Spinal cord (tissue), 10 donors: ENCODE data around the gene NAALAD2. TPM values are rescaled to one million over a fixed set of nuclear protein-coding genes. Genes with fewer than 3 reads are reported as not detected.
"Not testable (repeated sequence)": the region's sequence is repeated elsewhere in the genome, so short reads cannot be mapped to it uniquely, and the experiment has no call there.

Source experiments
- DNase-seq, 6 donors: peaks; one replicate each; pipeline versions ENCODE4 v3.0.0 to v3.0.0-alpha.2; 2013 to 2015; ENCODE audit warnings: low spot score in 6 of 6, low read depth in 4 of 6
- H3K27ac ChIP-seq: one replicate; pipeline ENCODE4 v1.5.1; 2013; ENCODE audit warnings: low read depth, low read length, control low read depth
- H3K27me3 ChIP-seq: one replicate; pipeline ENCODE4 v1.6.1; 2013; ENCODE audit warnings: low read length; ENCODE audit not compliant: control insufficient read depth, insufficient read depth
- H3K36me3 ChIP-seq: one replicate; pipeline ENCODE4 v1.6.1; 2013; ENCODE audit warnings: low read length; ENCODE audit not compliant: control insufficient read depth, insufficient read depth
- H3K4me1 ChIP-seq: one replicate; pipeline ENCODE4 v1.6.1; 2013; ENCODE audit warnings: low read length; ENCODE audit not compliant: control insufficient read depth, insufficient read depth
- H3K4me3 ChIP-seq: one replicate; pipeline ENCODE4 v1.5.1; 2013; ENCODE audit warnings: low read depth, low read length, control low read depth
- H3K9me3 ChIP-seq: one replicate; pipeline ENCODE4 v1.6.1; 2013; ENCODE audit warnings: low read length; ENCODE audit not compliant: control insufficient read depth, insufficient read depth
- WGBS: methylation state at CpG from one replicate; pipeline ENCODE4 v1.1.5; 2013; ENCODE audit warnings: missing lambda C conversion rate; ENCODE audit not compliant: insufficient coverage; 5-methylcytosine and 5-hydroxymethylcytosine counted together
- long read RNA-seq, 4 donors: transcript quantifications; one replicate each; lab custom pipeline, GENCODE V29; 2026
- polyA plus RNA-seq, 2 donors: library from polyadenylated mRNA; unstranded; fragments of 120-200 nt; gene quantifications; one replicate each; pipeline ENCODE4 v1.2.1, GENCODE V29; 2013; ENCODE audit not compliant: insufficient read length in 2 of 2
- total RNA-seq, 2 donors: library from RNA; depleted of rRNA in 1 of 2; stranded (reverse); fragments of 120-200 nt in 1 of 2; fragments of >200 nt in 1 of 2; gene quantifications; one replicate each; pipeline versions ENCODE4 v1.2.3 to v1.2.4, GENCODE V29; 2013 to 2014
- donor health status: healthy.

Gene NAALAD2
- 10 to 100 TPM; 20.3 to 28.1 TPM for total RNA-seq
- polyA plus RNA-seq = 10 to 100 TPM; 21.8 to 23.7 TPM
- long read RNA-seq, donor 1, partial matches to known transcripts = 0 of 3 reads
- long read RNA-seq, donor 1, other reads (novel, unspliced or antisense) = 0 of 3 reads
- long read RNA-seq, donor 2, partial matches to known transcripts = 0 of 1 reads
- long read RNA-seq, donor 2, other reads (novel, unspliced or antisense) = 0 of 1 reads
- long read RNA-seq, donor 3 = 0 reads
- long read RNA-seq, donor 4, partial matches to known transcripts = 40 of 42 reads
- long read RNA-seq, donor 4, other reads (novel, unspliced or antisense) = 0 of 42 reads

GRCh38 chr11:90134478-90135003 lies at the start of gene NAALAD2:
TSS of gene NAALAD2 (plus strand) at chr11:90134663. CDS start at chr11:90134759, 96 bp downstream.
- 1% methylated on average over 20 of the region's 25 CpGs for WGBS
- peak; percentile 38 to 90 (median 58) for DNase-seq
- no peaks in the 10 kb centered on the region for H3K36me3 ChIP-seq
- peak within 1 kb of the TSS; percentile 68 for H3K27ac ChIP-seq
- H3K4me3 ChIP-seq = peak within 1 kb of the TSS; percentile 78
- H3K9me3 ChIP-seq = no peaks in the 10 kb centered on the region
- peaks cover 6% of the 10 kb centered on the region for H3K4me1 ChIP-seq
- no peaks in the 10 kb centered on the region for H3K27me3 ChIP-seq

- H3K4me3 ChIP-seq, H3K36me3 ChIP-seq, H3K27ac ChIP-seq, DNase-seq, H3K27me3 ChIP-seq, H3K9me3 ChIP-seq, H3K4me1 ChIP-seq: not testable (repeated sequence)
- no CpG with 5 or more reads among the region's 3 CpGs for WGBS
Observed at GRCh38 chr11:90085650-90086049, 48.8 kb upstream of the NAALAD2 start, which contains the start of gene UBTFL1. TSS of gene UBTFL1 (plus strand) at chr11:90085950. CDS start at chr11:90085950, 0 bp downstream.

DNA sequence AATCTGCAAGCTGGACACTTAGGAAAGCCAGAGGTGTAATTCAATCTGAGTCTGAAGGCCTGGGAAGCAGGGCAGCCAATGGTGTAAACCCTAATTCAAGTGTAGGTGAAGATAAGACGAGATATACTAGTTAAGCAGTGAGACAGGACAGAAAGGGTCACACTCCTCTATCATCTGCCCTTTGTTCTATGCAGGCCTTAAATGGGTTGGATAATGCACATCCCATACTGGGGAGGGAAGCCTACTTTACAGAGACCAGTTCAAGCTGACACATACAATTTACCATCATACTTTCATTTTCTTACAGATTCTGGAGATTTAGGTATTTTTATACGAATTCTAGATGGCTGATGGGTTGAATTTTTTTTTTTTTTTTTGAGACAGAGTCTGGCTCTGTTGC lies 45.7 kb upstream of the NAALAD2 start:
- not testable (repeated sequence) for H3K27ac ChIP-seq
- WGBS = no CpG with 5 or more reads among the region's 2 CpGs

DNA sequence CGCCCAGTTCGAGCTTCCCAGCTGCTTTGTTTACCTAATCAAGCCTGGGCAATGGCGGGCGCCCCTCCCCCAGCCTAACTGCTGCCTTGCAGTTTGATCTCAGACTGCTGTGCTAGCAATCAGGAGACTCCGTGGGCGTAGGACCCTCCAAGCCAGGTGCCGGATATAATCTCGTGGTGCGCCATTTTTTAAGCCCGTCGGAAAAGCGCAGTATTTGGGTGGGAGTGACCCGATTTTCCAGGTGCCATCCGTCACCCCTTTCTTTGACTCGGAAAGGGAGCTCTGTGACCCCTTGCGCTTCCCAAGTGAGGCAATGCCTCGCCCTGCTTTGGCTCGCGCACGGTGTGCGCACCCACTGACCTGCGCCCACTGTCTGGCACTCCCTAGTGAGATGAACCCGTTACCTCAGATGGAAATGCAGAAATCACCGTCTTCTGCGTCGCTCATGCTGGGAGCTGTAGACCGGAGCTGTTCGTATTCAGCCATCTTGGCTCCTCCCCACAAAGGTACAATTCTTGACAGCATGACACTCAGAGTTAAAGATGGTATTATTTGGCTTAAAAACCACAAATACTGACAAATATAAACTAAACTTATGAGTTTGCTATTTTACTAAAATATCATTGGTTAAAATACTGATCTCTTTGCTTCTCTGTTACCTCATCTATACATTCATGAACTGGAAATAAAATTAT lies 39.1 kb upstream of the NAALAD2 start:
- H3K4me1 ChIP-seq, H3K4me3 ChIP-seq, H3K36me3 ChIP-seq, H3K9me3 ChIP-seq, H3K27ac ChIP-seq, H3K27me3 ChIP-seq, DNase-seq: not testable (repeated sequence)
- WGBS = 96% methylated on average over 7 of the region's 28 CpGs

More for the DNA sequence above, 45.7 kb upstream of the NAALAD2 start:
- H3K4me1 ChIP-seq, H3K4me3 ChIP-seq, H3K36me3 ChIP-seq, H3K27me3 ChIP-seq, DNase-seq, H3K9me3 ChIP-seq: not testable (repeated sequence)

DNA sequence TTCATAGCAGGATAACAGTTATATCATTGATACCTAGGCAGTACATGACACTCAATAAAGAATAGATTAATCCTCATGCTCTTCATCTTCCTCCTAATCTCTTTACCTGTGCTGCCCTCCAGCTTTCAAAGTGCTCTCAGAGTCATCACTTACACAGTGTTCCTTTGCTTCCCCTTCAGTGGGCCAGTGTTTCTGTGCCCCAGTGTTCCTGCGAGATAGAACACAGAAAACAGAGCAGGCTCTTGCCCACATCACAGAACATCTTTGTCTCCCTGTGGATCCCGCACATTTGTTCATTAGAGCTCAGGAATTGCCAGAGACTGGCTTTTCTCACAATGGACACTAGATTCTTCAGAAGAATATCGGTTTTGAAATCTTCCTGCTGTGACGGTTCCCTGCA lies 36.2 kb upstream of the NAALAD2 start:
- not testable (repeated sequence) for H3K4me3 ChIP-seq, H3K27ac ChIP-seq, H3K36me3 ChIP-seq, H3K9me3 ChIP-seq, H3K4me1 ChIP-seq, H3K27me3 ChIP-seq
- peak in 1 of 6 donors; percentile 15 for DNase-seq
- WGBS = 53% methylated on average over 4 of the region's 4 CpGs

GRCh38 chr11:90100431-90100830 lies 34.0 kb upstream of the NAALAD2 start:
- no peak for DNase-seq
- no peaks in the 10 kb centered on the region for H3K9me3 ChIP-seq
- no CpG with 5 or more reads among the region's 3 CpGs for WGBS
- H3K36me3 ChIP-seq = no peaks in the 10 kb centered on the region
- H3K4me1 ChIP-seq = no peaks in the 10 kb centered on the region
- no peaks in the 10 kb centered on the region for H3K27me3 ChIP-seq
- no peak overlapping the region for H3K27ac ChIP-seq
- no peak overlapping the region for H3K4me3 ChIP-seq

DNA sequence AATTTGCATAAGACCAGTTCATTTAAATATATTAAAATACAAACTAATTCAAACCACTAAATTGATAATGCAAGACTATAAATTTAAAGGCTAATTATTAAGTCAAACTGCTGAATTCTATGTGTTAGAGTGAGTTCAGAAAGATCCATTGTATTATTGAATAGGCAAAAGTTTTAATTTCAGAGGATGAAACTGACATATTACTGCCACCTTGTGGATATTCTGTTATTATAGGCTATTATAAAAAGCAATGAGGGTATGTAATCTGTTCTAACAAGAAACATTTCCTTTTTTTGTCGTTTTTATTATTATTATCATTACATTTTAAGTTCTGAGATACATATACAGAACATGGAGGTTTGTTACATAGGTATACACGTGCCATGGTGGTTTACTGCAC lies 20.9 kb upstream of the NAALAD2 start:
- H3K27ac ChIP-seq = no peak overlapping the region
- H3K27me3 ChIP-seq = no peaks in the 10 kb centered on the region
- H3K4me3 ChIP-seq = no peak overlapping the region
- WGBS = no CpG with 5 or more reads among the region's 2 CpGs
- no peaks in the 10 kb centered on the region for H3K4me1 ChIP-seq
- H3K9me3 ChIP-seq = no peaks in the 10 kb centered on the region
- DNase-seq = peak in 2 of 6 donors; percentile 34 to 64
- H3K36me3 ChIP-seq = no peaks in the 10 kb centered on the region

- no peaks in the 10 kb centered on the region for H3K9me3 ChIP-seq
- H3K27ac ChIP-seq = no peak overlapping the region
- WGBS = 100% methylated on average over 1 of the region's 4 CpGs
- H3K27me3 ChIP-seq = no peaks in the 10 kb centered on the region
- no peak for DNase-seq
- no peak overlapping the region for H3K4me3 ChIP-seq
- no peaks in the 10 kb centered on the region for H3K4me1 ChIP-seq
- no peaks in the 10 kb centered on the region for H3K36me3 ChIP-seq
Observed at GRCh38 chr11:90120191-90120590, 14.3 kb upstream of the NAALAD2 start.

DNA sequence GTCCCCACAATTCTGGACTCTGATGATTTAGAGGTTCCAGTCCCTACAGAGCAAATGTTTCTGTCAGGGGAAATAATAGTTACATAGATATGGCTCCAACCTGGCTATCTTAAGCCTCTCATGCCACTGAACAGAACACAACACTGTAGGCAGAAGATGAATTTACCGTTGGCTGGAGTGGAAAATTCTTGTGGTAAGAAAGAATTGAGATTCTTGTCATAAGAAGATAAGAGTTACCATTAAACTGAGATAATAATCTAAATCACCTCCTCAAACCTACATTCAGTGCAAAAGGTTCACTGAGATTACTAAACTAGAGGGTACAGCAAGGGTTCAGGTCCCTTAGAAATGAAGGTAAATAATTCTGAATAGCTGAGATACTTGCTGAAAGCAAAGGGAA lies 10.1 kb upstream of the NAALAD2 start:
- no CpG with 5 or more reads among the region's 1 CpG for WGBS

More for the DNA sequence above, 10.1 kb upstream of the NAALAD2 start:
- Histone ChIP-seq H3K9me3 (no peaks in the 10 kb centered on the region), H3K4me3 (no peak overlapping the region), H3K36me3 (no peaks in the 10 kb centered on the region), H3K27ac (no peak overlapping the region), H3K4me1 (no peaks in the 10 kb centered on the region), H3K27me3 (no peaks in the 10 kb centered on the region)
- DNase-seq = no peak
